HG03354 (cell line): ENCODE data around the gene SPDEF.

Experiments
- ATAC-seq: cut with Tn5 transposase; IDR thresholded peaks from one replicate; pipeline ENCODE4 v1.9.1; 2021; ENCODE audit warnings: mild to moderate bottlenecking; ENCODE audit not compliant: unreplicated experiment, poor library complexity, severe bottlenecking

Gene SPDEF

DNA sequence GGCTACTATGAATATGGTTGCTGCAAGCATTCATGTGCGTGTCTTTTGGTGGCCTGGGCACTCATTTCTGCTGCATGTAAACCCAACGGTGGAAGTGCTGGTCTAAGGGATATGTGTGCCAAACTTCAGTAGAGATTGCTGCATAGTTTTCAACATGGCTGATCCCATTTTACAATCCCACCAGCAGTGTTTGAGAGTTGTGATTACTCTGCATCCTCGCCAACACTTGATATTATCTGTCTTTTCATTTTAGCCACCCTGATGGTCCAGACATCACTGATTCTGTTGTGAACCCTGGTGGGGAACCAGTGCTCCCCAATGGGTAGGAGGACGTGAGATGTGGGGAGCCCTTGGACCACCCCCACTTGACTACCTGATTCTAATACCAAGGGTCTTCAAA is 62.8 kb downstream of the SPDEF start:
- ATAC-seq, result no peak

DNA sequence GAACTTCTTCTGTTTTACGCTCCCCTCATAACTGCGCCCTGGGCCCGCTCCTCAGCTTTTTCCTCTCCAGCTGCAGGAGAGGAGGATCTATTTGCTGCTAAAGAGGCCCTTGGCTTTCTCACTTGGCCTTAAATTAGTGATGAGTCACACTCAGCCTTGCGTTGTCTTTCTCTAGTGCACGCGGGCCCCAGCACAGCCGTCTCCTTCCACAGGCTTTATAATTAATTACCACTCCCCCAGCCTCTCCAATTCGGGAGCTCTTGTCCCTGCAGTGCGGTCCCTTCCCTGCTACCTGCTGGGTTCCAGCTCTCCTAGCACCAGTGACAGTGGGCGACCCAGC is 65.1 kb downstream of the SPDEF start:
- no peak for ATAC-seq

DNA sequence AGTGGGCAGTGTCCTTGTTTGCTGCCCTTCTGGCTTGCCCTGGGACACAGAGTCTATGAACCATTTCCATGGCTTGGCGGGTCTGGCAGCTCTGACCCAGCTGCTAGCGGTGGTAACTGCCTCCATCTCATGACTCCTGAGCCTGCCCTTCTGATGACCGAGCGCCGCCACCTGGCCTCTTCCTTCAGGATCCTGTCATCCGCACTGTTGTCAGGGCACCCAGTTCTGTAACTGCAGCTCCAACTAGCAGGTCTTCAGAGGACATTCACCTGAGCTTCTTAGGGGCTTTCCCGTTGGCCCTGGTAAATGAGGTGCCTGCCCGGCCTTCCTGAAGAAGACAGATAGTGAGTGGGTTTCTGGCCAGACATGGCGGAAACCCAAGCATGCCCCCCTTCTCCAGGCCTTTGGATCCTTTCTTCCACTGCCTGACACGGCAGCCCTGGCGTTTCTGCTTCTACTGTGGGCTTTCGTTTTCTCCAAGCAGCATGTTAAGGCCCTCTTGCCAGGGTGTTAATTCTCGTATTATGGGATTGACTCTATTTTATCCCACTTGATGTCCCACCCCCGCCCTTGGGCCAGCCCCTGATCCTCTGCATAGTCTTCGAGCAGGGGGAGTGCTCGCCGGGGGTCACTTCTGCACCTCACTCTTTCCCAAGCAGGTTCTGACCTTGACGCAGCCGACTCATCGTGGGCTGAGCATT is 65.6 kb downstream of the SPDEF start:
- no peak for ATAC-seq

DNA sequence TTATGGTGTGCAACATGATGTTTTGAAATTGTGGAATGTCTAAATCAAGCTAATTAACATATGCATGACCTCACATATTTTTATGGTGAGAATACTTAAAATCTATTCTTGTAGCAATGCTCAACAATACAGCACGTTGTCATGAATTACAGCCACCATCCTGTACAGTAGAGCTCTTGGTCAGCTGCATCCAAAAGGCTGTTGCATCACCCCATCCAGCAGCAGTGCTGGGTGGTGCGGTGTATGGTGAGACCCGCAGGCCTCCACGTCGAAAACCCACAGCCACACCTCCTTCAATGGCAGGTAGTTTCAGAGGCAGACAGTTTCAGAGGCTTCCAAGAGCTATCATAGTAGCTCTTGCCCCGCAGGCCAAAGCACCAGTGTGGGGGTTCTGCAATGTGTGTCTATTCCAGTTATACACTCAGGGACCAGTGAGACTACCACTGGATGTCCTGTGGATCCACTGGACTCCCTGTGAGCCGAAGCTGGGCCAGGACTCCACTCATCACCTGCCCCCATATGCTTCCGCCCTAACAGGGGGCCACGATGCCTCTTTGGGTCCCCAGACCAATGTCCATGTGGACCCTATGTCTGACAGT is 66.8 kb downstream of the SPDEF start:
- ATAC-seq, result no peak
